HG03457 (cell line): Measurements from ENCODE around the gene LAMA5.

ENCODE experiments used
- ATAC-seq: cut with Tn5 transposase; IDR thresholded peaks from one replicate; pipeline ENCODE4 v1.9.1; 2021; ENCODE audit warnings: moderate number of reproducible peaks; ENCODE audit not compliant: unreplicated experiment

The LAMA5 gene

GRCh38 chr20:62360854-62361798 is 6.0 kb downstream of the LAMA5 start:
- no peak for ATAC-seq

GRCh38 chr20:62359491-62360121 is 7.5 kb downstream of the LAMA5 start:
- no peak for ATAC-seq

GRCh38 chr20:62359043-62359490 is 8.0 kb downstream of the LAMA5 start:
- no peak for ATAC-seq

- ATAC-seq = no peak
These were observed 8.7 kb downstream of the LAMA5 start for GRCh38 chr20:62358171-62359042.

GRCh38 chr20:62357681-62358080 is 9.4 kb downstream of the LAMA5 start:
- no peak for ATAC-seq

- no peak for ATAC-seq
These were observed 9.9 kb downstream of the LAMA5 start for GRCh38 chr20:62357187-62357667.

GRCh38 chr20:62356589-62357186 is 10.4 kb downstream of the LAMA5 start:
- no peak for ATAC-seq

GRCh38 chr20:62355878-62356588 is 11.1 kb downstream of the LAMA5 start:
- ATAC-seq = no peak

GRCh38 chr20:62355516-62355877 is 11.6 kb downstream of the LAMA5 start:
- ATAC-seq = no peak

GRCh38 chr20:62354811-62355341 is 12.2 kb downstream of the LAMA5 start:
- ATAC-seq = no peak

GRCh38 chr20:62354031-62354808 is 12.9 kb downstream of the LAMA5 start:
- ATAC-seq = no peak

GRCh38 chr20:62353289-62354030 is 13.7 kb downstream of the LAMA5 start:
- ATAC-seq = no peak

- ATAC-seq = no peak
These were observed 14.5 kb downstream of the LAMA5 start for GRCh38 chr20:62352402-62353288.

- ATAC-seq = no peak
These were observed 15.4 kb downstream of the LAMA5 start for GRCh38 chr20:62351469-62352401.

GRCh38 chr20:62350629-62351422 is 16.3 kb downstream of the LAMA5 start:
- ATAC-seq = no peak
